ENCODE data around the gene ASIC1. TPM values are rescaled to one million over a fixed set of nuclear protein-coding genes. Genes with fewer than 3 reads are reported as not detected.

ASIC1 gene
- total RNA-seq, 1 donor from 2014 or later, result under 0.01 TPM

GRCh38 chr12:50085615-50086072 is 28.2 kb downstream of the ASIC1 start:
- no peak for DNase-seq

GRCh38 chr12:50086148-50086547 is 28.8 kb downstream of the ASIC1 start:
- no peak for DNase-seq

- DNase-seq, result no peak
Observed at GRCh38 chr12:50087151-50087550, 29.8 kb downstream of the ASIC1 start.

- peak; percentile 89 for DNase-seq
Observed at GRCh38 chr12:50087995-50088394, 30.6 kb downstream of the ASIC1 start.

- DNase-seq, result peak; percentile 69
Observed at GRCh38 chr12:50088577-50089335, 31.4 kb downstream of the ASIC1 start.

GRCh38 chr12:50089730-50090129 is 32.3 kb downstream of the ASIC1 start:
- no peak for DNase-seq

- no peak for DNase-seq
Observed at GRCh38 chr12:50090391-50090790, 33.0 kb downstream of the ASIC1 start.

GRCh38 chr12:50097952-50098351 is 40.6 kb downstream of the ASIC1 start:
- DNase-seq, result no peak

- no peak for DNase-seq
Observed at GRCh38 chr12:50099302-50100008, 42.1 kb downstream of the ASIC1 start.

- DNase-seq, result no peak
Observed at GRCh38 chr12:50100561-50100960, 43.2 kb downstream of the ASIC1 start.

GRCh38 chr12:50101663-50102062 is 44.3 kb downstream of the ASIC1 start:
- DNase-seq, result peak; percentile 47

GRCh38 chr12:50102131-50102531 is 44.7 kb downstream of the ASIC1 start:
- DNase-seq, result no peak

- DNase-seq, result no peak
Observed at GRCh38 chr12:50102646-50103309, 45.4 kb downstream of the ASIC1 start.

- no peak for DNase-seq
Observed at GRCh38 chr12:50103351-50103750, 46.0 kb downstream of the ASIC1 start.

GRCh38 chr12:50103767-50104321 is 46.4 kb downstream of the ASIC1 start, which contains the start of gene GPD1:
Gene GPD1, plus strand, starts transcription at chr12:50104008. Its CDS starts 43 bp downstream, at chr12:50104051.
- no peak for DNase-seq

- no peak for DNase-seq
Observed at GRCh38 chr12:50104417-50105366, 47.3 kb downstream of the ASIC1 start.

GRCh38 chr12:50105913-50106450 is 48.6 kb downstream of the ASIC1 start:
- DNase-seq, result no peak

- no peak for DNase-seq
Observed at GRCh38 chr12:50106907-50107306, 49.5 kb downstream of the ASIC1 start.

GRCh38 chr12:50107416-50108268 is 50.2 kb downstream of the ASIC1 start:
- DNase-seq, result no peak

- no peak for DNase-seq
Observed at GRCh38 chr12:50109319-50109718, 51.9 kb downstream of the ASIC1 start.

Measured in dermis blood vessel endothelial cell (primary cell).